HFFc6 (cell line): ENCODE measurements around the gene EPB41. TPM values are rescaled to one million over a fixed set of nuclear protein-coding genes. Genes with fewer than 3 reads are reported as not detected.

Source experiments
- DNase-seq: peaks from one replicate; pipeline ENCODE4 v3.0.0-alpha.2; 2018
- H3K27ac Mint-ChIP-seq: 2 replicates; pipeline ENCODE4 v1.8.0; 2020; ENCODE audit warnings: mild to moderate bottlenecking, mixed read lengths
- H3K27me3 Mint-ChIP-seq: 2 replicates; pipeline ENCODE4 v1.8.0; 2021; ENCODE audit warnings: mild to moderate bottlenecking, moderate library complexity, mixed read lengths; ENCODE audit not compliant: insufficient read depth
- H3K36me3 Mint-ChIP-seq: 2 replicates; pipeline ENCODE4 v1.8.0; 2021; ENCODE audit warnings: low read depth, mixed read lengths
- H3K4me1 Mint-ChIP-seq: 2 replicates; pipeline ENCODE4 v1.8.0; 2020; ENCODE audit warnings: low read depth, mixed read lengths
- H3K4me3 Mint-ChIP-seq: 2 replicates; pipeline ENCODE4 v1.8.0; 2020; ENCODE audit warnings: mild to moderate bottlenecking, moderate library complexity, mixed read lengths
- H3K9me3 Mint-ChIP-seq: 2 replicates; pipeline ENCODE4 v1.8.0; 2020; ENCODE audit warnings: mild to moderate bottlenecking, mixed read lengths
- CTCF ChIP-seq: fragments of 200-600 bp; sonication (generic); IDR thresholded peaks from 2 replicates; pipeline ENCODE4 v1.5.0; 2021; ENCODE audit warnings: antibody characterized with exemption, mild to moderate bottlenecking
- total RNA-seq, 6 experiments: library from RNA; stranded (reverse); fragmentation: NEBNext Ultra II Directional; extraction: Animal tissue kit (Norgen Biotek cat#: 25700); gene quantifications; 2 replicates in 1 of 6; 3 replicates in 5 of 6; pipeline ENCODE4 v1.2.3, GENCODE V29; 2021

EPB41 gene
- total RNA-seq, 6 experiments from 2014 or later, result 2.4 to 8.8 (median 3.4) TPM

GRCh38 chr1:28921286-28921869 lies 7.0 kb downstream of the EPB41 start:
- no peaks in the 10 kb centered on the region for H3K36me3 Mint-ChIP-seq
- DNase-seq, result no peak
- TF ChIP-seq CTCF, result no peak
- peaks cover 2% of the 10 kb centered on the region for H3K27me3 Mint-ChIP-seq
- H3K9me3 Mint-ChIP-seq, result no peaks in the 10 kb centered on the region
- no peak overlapping the region for H3K4me3 Mint-ChIP-seq
- H3K27ac Mint-ChIP-seq, result no peak overlapping the region
- H3K4me1 Mint-ChIP-seq, result no peaks in the 10 kb centered on the region

- DNase-seq, result no peak
- H3K27ac Mint-ChIP-seq, result no peak overlapping the region
These were observed 11.1 kb downstream of the EPB41 start for GRCh38 chr1:28925350-28925891.

DNA sequence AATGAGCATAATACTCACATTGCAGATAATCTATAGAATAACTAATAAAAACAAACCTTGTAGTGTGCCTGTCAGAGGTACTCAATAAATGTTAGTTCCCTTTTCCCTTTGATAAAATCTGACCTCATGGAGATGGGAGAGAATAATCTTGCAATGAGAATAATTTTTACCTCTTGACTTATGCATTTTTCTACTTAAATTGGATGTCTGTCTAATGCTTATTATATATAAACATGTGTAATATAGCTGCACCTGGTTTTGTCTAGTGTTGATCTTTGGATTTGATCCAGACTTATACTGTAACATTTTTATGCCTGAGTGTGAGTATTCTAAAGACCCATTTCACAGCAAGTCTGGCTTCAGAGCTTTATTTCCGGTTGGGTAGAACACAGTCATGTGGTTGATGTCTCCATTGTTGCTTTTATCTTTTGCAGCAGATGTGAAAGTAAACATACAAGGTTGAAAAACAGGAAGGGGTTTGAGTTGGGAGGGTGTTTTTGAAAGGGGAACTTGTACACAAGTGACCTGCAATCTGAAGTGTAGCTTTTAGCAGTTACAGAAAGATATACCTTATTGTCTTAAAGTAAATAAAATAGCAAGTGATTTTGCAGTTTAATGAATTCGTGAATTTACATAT lies 12.4 kb downstream of the EPB41 start:
- no peaks in the 10 kb centered on the region; the same call in 1 of the 2 replicates for H3K27me3 Mint-ChIP-seq
- no peak overlapping the region for H3K27ac Mint-ChIP-seq
- H3K36me3 Mint-ChIP-seq, result no peaks in the 10 kb centered on the region
- H3K9me3 Mint-ChIP-seq, result no peaks in the 10 kb centered on the region
- peaks cover 16% of the 10 kb centered on the region; the same call in 1 of the 2 replicates for H3K4me1 Mint-ChIP-seq
- no peak for TF ChIP-seq CTCF
- no peak for DNase-seq
- no peak overlapping the region for H3K4me3 Mint-ChIP-seq

More at GRCh38 chr1:28925350-28925891, 11.1 kb downstream of the EPB41 start:
- Mint-ChIP-seq H3K4me3 (no peak overlapping the region), H3K9me3 (no peaks in the 10 kb centered on the region), H3K27me3 (no peaks in the 10 kb centered on the region; the same call in 1 of the 2 replicates), H3K4me1 (peaks cover 16% of the 10 kb centered on the region; the same call in 1 of the 2 replicates), H3K36me3 (no peaks in the 10 kb centered on the region)
- no peak for TF ChIP-seq CTCF

- no peaks in the 10 kb centered on the region for H3K36me3 Mint-ChIP-seq
- peaks cover 16% of the 10 kb centered on the region; the same call in 1 of the 2 replicates for H3K4me1 Mint-ChIP-seq
- DNase-seq, result no peak
- TF ChIP-seq CTCF, result no peak
- no peaks in the 10 kb centered on the region for H3K9me3 Mint-ChIP-seq
- no peak overlapping the region for H3K27ac Mint-ChIP-seq
- H3K4me3 Mint-ChIP-seq, result no peak overlapping the region
- no peaks in the 10 kb centered on the region; the same call in 1 of the 2 replicates for H3K27me3 Mint-ChIP-seq
These were observed 12.9 kb downstream of the EPB41 start for GRCh38 chr1:28927266-28927647.

DNA sequence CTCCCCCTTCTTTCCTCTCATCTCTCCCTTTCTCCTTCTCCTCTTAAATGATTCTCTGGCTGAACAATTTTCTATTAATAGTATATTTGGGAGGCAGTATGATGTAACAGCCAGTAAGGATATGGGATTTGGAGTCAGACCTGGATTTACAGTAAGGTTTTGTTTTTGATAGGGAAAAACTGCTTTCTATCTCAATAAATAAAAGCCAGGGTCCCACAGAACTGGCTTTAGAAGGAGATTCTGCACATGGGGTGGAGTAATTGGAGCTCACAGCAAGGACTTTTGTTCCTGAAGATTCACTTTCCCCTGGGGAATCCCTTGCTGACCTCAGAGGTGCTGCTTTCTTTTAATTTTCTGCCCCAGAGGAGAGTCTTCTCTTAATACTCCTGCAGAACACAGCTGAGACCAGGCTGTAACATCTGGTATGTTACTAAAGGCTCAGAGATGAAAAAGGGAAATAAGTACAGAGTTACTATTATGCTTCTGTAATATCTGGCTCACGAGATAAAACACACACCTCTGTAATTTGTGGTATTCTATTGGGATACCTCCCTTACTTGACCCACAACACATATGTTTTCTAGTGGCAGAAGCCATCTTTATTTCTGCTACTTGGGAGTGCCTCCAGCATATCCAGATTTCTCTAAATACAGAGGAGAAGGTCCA lies 13.4 kb downstream of the EPB41 start:
- Mint-ChIP-seq H3K4me1 (peaks cover 16% of the 10 kb centered on the region; the same call in 1 of the 2 replicates), H3K36me3 (no peaks in the 10 kb centered on the region), H3K4me3 (no peak overlapping the region), H3K27me3 (no peaks in the 10 kb centered on the region; the same call in 1 of the 2 replicates), H3K27ac (no peak overlapping the region), H3K9me3 (no peaks in the 10 kb centered on the region)
- TF ChIP-seq CTCF, result no peak
- DNase-seq, result no peak
